Glomerular visceral epithelial cell (primary cell): ENCODE results near the gene MAGI2.

Experiments
- DNase-seq: peaks from one replicate; pipeline ENCODE4 v3.0.0-alpha.2; 2016; ENCODE audit errors: extremely low spot score

Gene MAGI2

GRCh38 chr7:79376299-79377025 lies 77.0 kb downstream of the MAGI2 start:
- DNase-seq: no peak

- no peak for DNase-seq
These were observed 92.3 kb downstream of the MAGI2 start for GRCh38 chr7:79361214-79361613.

GRCh38 chr7:79359827-79360226 lies 93.6 kb downstream of the MAGI2 start:
- no peak for DNase-seq

- DNase-seq: no peak
These were observed 96.4 kb downstream of the MAGI2 start for GRCh38 chr7:79357101-79357500.

- no peak for DNase-seq
These were observed 99.6 kb downstream of the MAGI2 start for GRCh38 chr7:79353720-79354468.

GRCh38 chr7:79352323-79352722 lies 101.1 kb downstream of the MAGI2 start:
- no peak for DNase-seq

- no peak for DNase-seq
These were observed 106.1 kb downstream of the MAGI2 start for GRCh38 chr7:79347351-79347750.

GRCh38 chr7:79341902-79342301 lies 111.6 kb downstream of the MAGI2 start:
- DNase-seq: no peak

GRCh38 chr7:79340212-79340611 lies 113.3 kb downstream of the MAGI2 start:
- peak; percentile 17 for DNase-seq

GRCh38 chr7:79339208-79339925 lies 114.1 kb downstream of the MAGI2 start:
- DNase-seq: no peak

GRCh38 chr7:79337717-79338116 lies 115.8 kb downstream of the MAGI2 start:
- DNase-seq: no peak

- DNase-seq: no peak
These were observed 118.6 kb downstream of the MAGI2 start for GRCh38 chr7:79334841-79335240.

- no peak for DNase-seq
These were observed 119.1 kb downstream of the MAGI2 start for GRCh38 chr7:79334334-79334733.

- no peak for DNase-seq
These were observed 121.4 kb downstream of the MAGI2 start for GRCh38 chr7:79332091-79332490.

- no peak for DNase-seq
These were observed 124.0 kb downstream of the MAGI2 start for GRCh38 chr7:79329464-79329863.

- no peak for DNase-seq
These were observed 132.6 kb downstream of the MAGI2 start for GRCh38 chr7:79320741-79321473.

GRCh38 chr7:79319369-79319768 lies 134.1 kb downstream of the MAGI2 start:
- DNase-seq: no peak

GRCh38 chr7:79317728-79318127 lies 135.7 kb downstream of the MAGI2 start:
- DNase-seq: peak; percentile 64

GRCh38 chr7:79312022-79312421 lies 141.4 kb downstream of the MAGI2 start:
- DNase-seq: no peak

- DNase-seq: no peak
These were observed 145.3 kb downstream of the MAGI2 start for GRCh38 chr7:79308192-79308591.

GRCh38 chr7:79307376-79307775 lies 146.1 kb downstream of the MAGI2 start:
- DNase-seq: no peak

GRCh38 chr7:79304711-79305110 lies 148.8 kb downstream of the MAGI2 start:
- DNase-seq: no peak
